K562 (cell line): ENCODE results near the gene TMCO4.

Source experiments
- AFF1 ChIP-seq, 2 experiments: fragments of 450-650 bp; IDR thresholded peaks; 2 replicates each; pipeline ENCODE4 v1.6.1; 2018; ENCODE audit warnings: mild to moderate bottlenecking in 2 of 2, low read depth in 1 of 2; ENCODE audit not compliant: partially characterized antibody in 2 of 2
- BACH1 ChIP-seq: fragments of 200-800 bp; sonication (Bioruptor generic); IDR thresholded peaks from 2 replicates; pipeline ENCODE4 v1.6.1; 2016; ENCODE audit warnings: missing genetic modification characterization, missing compliant biosample characterization
- CTCF ChIP-seq, 3 experiments: IDR thresholded peaks in 2 of 3; conservative IDR thresholded peaks in 1 of 3; 2 replicates each; pipeline ENCODE4 v1.5.1; 2011 to 2012; ENCODE audit warnings: low read length in 3 of 3, mild to moderate bottlenecking in 3 of 3, control low read depth in 2 of 3, improper control_type of control experiment in 1 of 3, inconsistent platforms in 1 of 3, low read depth in 1 of 3, mixed read lengths in 1 of 3, moderate library complexity in 1 of 3; ENCODE audit not compliant: insufficient read depth in 2 of 3
- RNF2 ChIP-seq: sonication (generic); IDR thresholded peaks from 2 replicates; pipeline ENCODE4 v1.6.1; 2016
- SIN3A ChIP-seq, 2 experiments: fragments of 150-350 bp in 1 of 2; IDR thresholded peaks; 2 replicates each; pipeline ENCODE4 v1.6.1; 2011 to 2016; ENCODE audit warnings: borderline replicate concordance in 2 of 2, low read depth in 2 of 2, low read length in 2 of 2, mild to moderate bottlenecking in 2 of 2, moderate library complexity in 2 of 2; ENCODE audit not compliant: control insufficient read depth in 1 of 2
- ZNF184 ChIP-seq: sonication (generic); formaldehyde crosslinking; IDR thresholded peaks from 2 replicates; pipeline ENCODE4 v1.5.0; 2020; ENCODE audit warnings: missing genetic modification reagents

- TF ChIP-seq CTCF (IDR thresholded peaks at IDR 0.05 in 2 of 3, conservative IDR thresholded peaks at IDR 0.05 in 1 of 3; ENCODE audit: insufficient read depth in 2 of 3, low read depth in 1 of 3, low read length in 3 of 3) (no peak), AFF1 (IDR thresholded peaks at IDR 0.05; ENCODE audit: low read depth in 1 of 2, partially characterized antibody in 2 of 2) (no peak), BACH1 (tag) (no peak), RNF2 (no peak), ZNF184 (CRISPR knock-in tag) (no peak), SIN3A (IDR thresholded peaks at IDR 0.05; ENCODE audit: borderline replicate concordance in 2 of 2, control insufficient read depth in 1 of 2, low read depth in 2 of 2, low read length in 2 of 2) (no peak)
These were observed 164.1 kb downstream of the TMCO4 start for GRCh38 chr1:19635646-19636045.
